ENCODE measurements around the gene COQ3.

DNA sequence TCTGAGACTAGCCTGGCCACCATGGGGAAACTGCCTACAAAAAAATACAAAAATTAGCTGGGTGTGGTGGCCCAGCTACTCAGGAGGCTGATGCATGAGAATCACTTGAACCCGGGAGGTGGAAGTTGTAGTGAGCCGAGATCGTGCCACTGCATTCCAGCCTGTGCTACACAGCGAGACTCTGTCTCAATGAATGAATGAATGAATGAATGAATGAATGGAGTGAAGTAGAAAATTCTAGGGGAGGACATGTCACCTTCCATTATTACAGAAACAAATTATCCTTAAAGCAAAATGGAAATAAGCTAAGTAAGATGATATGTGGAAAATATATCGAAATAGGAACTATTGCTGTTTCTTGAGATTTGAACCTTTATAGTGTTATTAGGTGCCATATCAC is 34.0 kb upstream of the COQ3 start:
- TF ChIP-seq SIN3A (IDR thresholded peaks at IDR 0.05; ENCODE audit: borderline replicate concordance, insufficient read depth, low read length) (no peak), POLR2AphosphoS5 (IDR thresholded peaks at IDR 0.05; ENCODE audit: low read depth, low read length) (no peak)
- TF ChIP-seq, protein P1, sequence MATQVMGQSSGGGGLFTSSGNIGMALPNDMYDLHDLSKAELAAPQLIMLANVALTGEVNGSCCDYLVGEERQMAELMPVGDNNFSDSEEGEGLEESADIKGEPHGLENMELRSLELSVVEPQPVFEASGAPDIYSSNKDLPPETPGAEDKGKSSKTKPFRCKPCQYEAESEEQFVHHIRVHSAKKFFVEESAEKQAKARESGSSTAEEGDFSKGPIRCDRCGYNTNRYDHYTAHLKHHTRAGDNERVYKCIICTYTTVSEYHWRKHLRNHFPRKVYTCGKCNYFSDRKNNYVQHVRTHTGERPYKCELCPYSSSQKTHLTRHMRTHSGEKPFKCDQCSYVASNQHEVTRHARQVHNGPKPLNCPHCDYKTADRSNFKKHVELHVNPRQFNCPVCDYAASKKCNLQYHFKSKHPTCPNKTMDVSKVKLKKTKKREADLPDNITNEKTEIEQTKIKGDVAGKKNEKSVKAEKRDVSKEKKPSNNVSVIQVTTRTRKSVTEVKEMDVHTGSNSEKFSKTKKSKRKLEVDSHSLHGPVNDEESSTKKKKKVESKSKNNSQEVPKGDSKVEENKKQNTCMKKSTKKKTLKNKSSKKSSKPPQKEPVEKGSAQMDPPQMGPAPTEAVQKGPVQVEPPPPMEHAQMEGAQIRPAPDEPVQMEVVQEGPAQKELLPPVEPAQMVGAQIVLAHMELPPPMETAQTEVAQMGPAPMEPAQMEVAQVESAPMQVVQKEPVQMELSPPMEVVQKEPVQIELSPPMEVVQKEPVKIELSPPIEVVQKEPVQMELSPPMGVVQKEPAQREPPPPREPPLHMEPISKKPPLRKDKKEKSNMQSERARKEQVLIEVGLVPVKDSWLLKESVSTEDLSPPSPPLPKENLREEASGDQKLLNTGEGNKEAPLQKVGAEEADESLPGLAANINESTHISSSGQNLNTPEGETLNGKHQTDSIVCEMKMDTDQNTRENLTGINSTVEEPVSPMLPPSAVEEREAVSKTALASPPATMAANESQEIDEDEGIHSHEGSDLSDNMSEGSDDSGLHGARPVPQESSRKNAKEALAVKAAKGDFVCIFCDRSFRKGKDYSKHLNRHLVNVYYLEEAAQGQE (IDR thresholded peaks at IDR 0.05; ENCODE audit: insufficient read depth in 1 of 2, low read depth in 2 of 2, low read length in 2 of 2), result no peak

Measured in PFSK-1 (cell line).